Esophagus mucosa (tissue), 1 donor: ENCODE measurements around the gene KHDRBS1. TPM values are rescaled to one million over a fixed set of nuclear protein-coding genes. Genes with fewer than 3 reads are reported as not detected.
"Not testable (repeated sequence)": the region's sequence is repeated elsewhere in the genome, so short reads cannot be mapped to it uniquely, and the experiment has no call there.

Source experiments
- ATAC-seq: fragments of 200-7000 bp; cut with Tn5 transposase; one replicate; pipeline ENCODE4 v1.9.1; 2020
- total RNA-seq: library from RNA; stranded (reverse); gene quantifications from one replicate; pipeline ENCODE4 v1.2.4, GENCODE V29; 2023
- donor health status: DM: yes; HTN: yes; CAD: no.

The KHDRBS1 gene
- total RNA-seq, 1 donor from 2014 or later: 80.6 TPM

- ATAC-seq: no peak
These were observed 821 bp upstream of the KHDRBS1 start for GRCh38 chr1:32012709-32013385.

GRCh38 chr1:32014199-32014947 is 705 bp downstream of the KHDRBS1 start:
- ATAC-seq: peak; percentile 26

GRCh38 chr1:32014948-32015273 is 1.2 kb downstream of the KHDRBS1 start:
- ATAC-seq: no peak

GRCh38 chr1:32020339-32020738 is 6.7 kb downstream of the KHDRBS1 start:
- ATAC-seq: peak; percentile 32

- not testable (repeated sequence) for ATAC-seq
These were observed 7.9 kb downstream of the KHDRBS1 start for GRCh38 chr1:32021574-32022018.

- ATAC-seq: no peak
These were observed 9.7 kb downstream of the KHDRBS1 start for GRCh38 chr1:32023351-32023750.

- ATAC-seq: no peak
These were observed 11.8 kb downstream of the KHDRBS1 start for GRCh38 chr1:32025515-32025914.

GRCh38 chr1:32028746-32029145 is 15.1 kb downstream of the KHDRBS1 start:
- ATAC-seq: peak; percentile 24

- ATAC-seq: peak; percentile 60
These were observed 18.1 kb downstream of the KHDRBS1 start for GRCh38 chr1:32031578-32032274.

GRCh38 chr1:32032275-32032615 is 18.6 kb downstream of the KHDRBS1 start:
- peak; percentile 37 for ATAC-seq

GRCh38 chr1:32035119-32035518 is 21.5 kb downstream of the KHDRBS1 start:
- no peak for ATAC-seq

GRCh38 chr1:32040711-32041110 is 27.0 kb downstream of the KHDRBS1 start:
- peak; percentile 8 for ATAC-seq

- no peak for ATAC-seq
These were observed 28.7 kb downstream of the KHDRBS1 start for GRCh38 chr1:32042330-32042729.

- ATAC-seq: no peak
These were observed 30.6 kb downstream of the KHDRBS1 start for GRCh38 chr1:32044234-32044633.

- no peak for ATAC-seq
These were observed 32.1 kb downstream of the KHDRBS1 start for GRCh38 chr1:32045772-32046171.

- no peak for ATAC-seq
These were observed 34.0 kb downstream of the KHDRBS1 start for GRCh38 chr1:32047701-32048100.

- ATAC-seq: no peak
These were observed 34.8 kb downstream of the KHDRBS1 start for GRCh38 chr1:32048440-32048839.

GRCh38 chr1:32051706-32052105 is 38.0 kb downstream of the KHDRBS1 start:
- no peak for ATAC-seq

GRCh38 chr1:32052887-32053286 is 39.2 kb downstream of the KHDRBS1 start:
- ATAC-seq: no peak

- no peak for ATAC-seq
These were observed 41.7 kb downstream of the KHDRBS1 start for GRCh38 chr1:32055416-32055815.

GRCh38 chr1:32056598-32056997 is 42.9 kb downstream of the KHDRBS1 start:
- ATAC-seq: no peak

GRCh38 chr1:32060914-32061313 is 47.2 kb downstream of the KHDRBS1 start:
- no peak for ATAC-seq

- ATAC-seq: no peak
These were observed 49.2 kb downstream of the KHDRBS1 start for GRCh38 chr1:32062867-32063230.

- peak; percentile 47 for ATAC-seq
These were observed 49.6 kb downstream of the KHDRBS1 start for GRCh38 chr1:32063261-32063681.
